ENCODE data around the gene SYNE1. TPM values are rescaled to one million over a fixed set of nuclear protein-coding genes. Genes with fewer than 3 reads are reported as not detected.

The SYNE1 gene
- total and polyA plus RNA-seq, 2 of the 8 experiments (the other 6 are each of a cell fraction or from before 2014, with no cell fraction given): 2.8 to 5.5 TPM

DNA sequence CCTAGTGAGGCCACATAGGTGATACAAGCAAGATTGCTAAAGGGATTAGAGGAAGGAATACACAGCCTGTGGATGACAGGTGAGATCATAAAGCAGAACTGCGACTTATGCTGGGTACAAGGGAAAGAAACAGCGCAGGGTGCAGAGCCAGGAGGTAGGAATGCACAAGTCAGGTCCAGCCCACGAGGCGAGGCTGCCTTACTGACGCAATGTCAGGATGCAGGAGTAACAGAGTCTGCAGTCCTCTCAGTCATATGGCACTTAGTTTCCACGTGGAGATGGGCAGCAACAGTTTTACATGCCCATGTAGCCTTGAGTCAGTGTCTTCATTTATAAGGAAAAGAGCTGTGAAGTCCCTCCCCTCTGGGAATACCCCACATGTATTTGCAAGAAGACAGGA lies 210.9 kb downstream of the SYNE1 start (continued):
- TF ChIP-seq, protein P1, sequence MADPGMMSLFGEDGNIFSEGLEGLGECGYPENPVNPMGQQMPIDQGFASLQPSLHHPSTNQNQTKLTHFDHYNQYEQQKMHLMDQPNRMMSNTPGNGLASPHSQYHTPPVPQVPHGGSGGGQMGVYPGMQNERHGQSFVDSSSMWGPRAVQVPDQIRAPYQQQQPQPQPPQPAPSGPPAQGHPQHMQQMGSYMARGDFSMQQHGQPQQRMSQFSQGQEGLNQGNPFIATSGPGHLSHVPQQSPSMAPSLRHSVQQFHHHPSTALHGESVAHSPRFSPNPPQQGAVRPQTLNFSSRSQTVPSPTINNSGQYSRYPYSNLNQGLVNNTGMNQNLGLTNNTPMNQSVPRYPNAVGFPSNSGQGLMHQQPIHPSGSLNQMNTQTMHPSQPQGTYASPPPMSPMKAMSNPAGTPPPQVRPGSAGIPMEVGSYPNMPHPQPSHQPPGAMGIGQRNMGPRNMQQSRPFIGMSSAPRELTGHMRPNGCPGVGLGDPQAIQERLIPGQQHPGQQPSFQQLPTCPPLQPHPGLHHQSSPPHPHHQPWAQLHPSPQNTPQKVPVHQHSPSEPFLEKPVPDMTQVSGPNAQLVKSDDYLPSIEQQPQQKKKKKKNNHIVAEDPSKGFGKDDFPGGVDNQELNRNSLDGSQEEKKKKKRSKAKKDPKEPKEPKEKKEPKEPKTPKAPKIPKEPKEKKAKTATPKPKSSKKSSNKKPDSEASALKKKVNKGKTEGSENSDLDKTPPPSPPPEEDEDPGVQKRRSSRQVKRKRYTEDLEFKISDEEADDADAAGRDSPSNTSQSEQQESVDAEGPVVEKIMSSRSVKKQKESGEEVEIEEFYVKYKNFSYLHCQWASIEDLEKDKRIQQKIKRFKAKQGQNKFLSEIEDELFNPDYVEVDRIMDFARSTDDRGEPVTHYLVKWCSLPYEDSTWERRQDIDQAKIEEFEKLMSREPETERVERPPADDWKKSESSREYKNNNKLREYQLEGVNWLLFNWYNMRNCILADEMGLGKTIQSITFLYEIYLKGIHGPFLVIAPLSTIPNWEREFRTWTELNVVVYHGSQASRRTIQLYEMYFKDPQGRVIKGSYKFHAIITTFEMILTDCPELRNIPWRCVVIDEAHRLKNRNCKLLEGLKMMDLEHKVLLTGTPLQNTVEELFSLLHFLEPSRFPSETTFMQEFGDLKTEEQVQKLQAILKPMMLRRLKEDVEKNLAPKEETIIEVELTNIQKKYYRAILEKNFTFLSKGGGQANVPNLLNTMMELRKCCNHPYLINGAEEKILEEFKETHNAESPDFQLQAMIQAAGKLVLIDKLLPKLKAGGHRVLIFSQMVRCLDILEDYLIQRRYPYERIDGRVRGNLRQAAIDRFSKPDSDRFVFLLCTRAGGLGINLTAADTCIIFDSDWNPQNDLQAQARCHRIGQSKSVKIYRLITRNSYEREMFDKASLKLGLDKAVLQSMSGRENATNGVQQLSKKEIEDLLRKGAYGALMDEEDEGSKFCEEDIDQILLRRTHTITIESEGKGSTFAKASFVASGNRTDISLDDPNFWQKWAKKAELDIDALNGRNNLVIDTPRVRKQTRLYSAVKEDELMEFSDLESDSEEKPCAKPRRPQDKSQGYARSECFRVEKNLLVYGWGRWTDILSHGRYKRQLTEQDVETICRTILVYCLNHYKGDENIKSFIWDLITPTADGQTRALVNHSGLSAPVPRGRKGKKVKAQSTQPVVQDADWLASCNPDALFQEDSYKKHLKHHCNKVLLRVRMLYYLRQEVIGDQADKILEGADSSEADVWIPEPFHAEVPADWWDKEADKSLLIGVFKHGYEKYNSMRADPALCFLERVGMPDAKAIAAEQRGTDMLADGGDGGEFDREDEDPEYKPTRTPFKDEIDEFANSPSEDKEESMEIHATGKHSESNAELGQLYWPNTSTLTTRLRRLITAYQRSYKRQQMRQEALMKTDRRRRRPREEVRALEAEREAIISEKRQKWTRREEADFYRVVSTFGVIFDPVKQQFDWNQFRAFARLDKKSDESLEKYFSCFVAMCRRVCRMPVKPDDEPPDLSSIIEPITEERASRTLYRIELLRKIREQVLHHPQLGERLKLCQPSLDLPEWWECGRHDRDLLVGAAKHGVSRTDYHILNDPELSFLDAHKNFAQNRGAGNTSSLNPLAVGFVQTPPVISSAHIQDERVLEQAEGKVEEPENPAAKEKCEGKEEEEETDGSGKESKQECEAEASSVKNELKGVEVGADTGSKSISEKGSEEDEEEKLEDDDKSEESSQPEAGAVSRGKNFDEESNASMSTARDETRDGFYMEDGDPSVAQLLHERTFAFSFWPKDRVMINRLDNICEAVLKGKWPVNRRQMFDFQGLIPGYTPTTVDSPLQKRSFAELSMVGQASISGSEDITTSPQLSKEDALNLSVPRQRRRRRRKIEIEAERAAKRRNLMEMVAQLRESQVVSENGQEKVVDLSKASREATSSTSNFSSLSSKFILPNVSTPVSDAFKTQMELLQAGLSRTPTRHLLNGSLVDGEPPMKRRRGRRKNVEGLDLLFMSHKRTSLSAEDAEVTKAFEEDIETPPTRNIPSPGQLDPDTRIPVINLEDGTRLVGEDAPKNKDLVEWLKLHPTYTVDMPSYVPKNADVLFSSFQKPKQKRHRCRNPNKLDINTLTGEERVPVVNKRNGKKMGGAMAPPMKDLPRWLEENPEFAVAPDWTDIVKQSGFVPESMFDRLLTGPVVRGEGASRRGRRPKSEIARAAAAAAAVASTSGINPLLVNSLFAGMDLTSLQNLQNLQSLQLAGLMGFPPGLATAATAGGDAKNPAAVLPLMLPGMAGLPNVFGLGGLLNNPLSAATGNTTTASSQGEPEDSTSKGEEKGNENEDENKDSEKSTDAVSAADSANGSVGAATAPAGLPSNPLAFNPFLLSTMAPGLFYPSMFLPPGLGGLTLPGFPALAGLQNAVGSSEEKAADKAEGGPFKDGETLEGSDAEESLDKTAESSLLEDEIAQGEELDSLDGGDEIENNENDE (IDR thresholded peaks at IDR 0.05; ENCODE audit: insufficient replicate concordance, low read length): no peak
- TF ChIP-seq SAP30 (IDR thresholded peaks at IDR 0.05; ENCODE audit: insufficient read depth, insufficient replicate concordance, low read length) (no peak), SP1 (IDR thresholded peaks at IDR 0.05; ENCODE audit: low read depth, low read length) (no peak), SIN3A (conservative IDR thresholded peaks at IDR 0.05 in 1 of 2, IDR thresholded peaks at IDR 0.05 in 1 of 2; ENCODE audit: low read depth in 1 of 2, low read length in 2 of 2) (no peak), RNF2 (IDR thresholded peaks at IDR 0.05; ENCODE audit: borderline replicate concordance, low read depth, low read length, missing control alignments, poor library complexity, severe bottlenecking) (no peak), KDM4A (IDR thresholded peaks at IDR 0.05; ENCODE audit: low read depth, low read length, severe bottlenecking) (no peak), GTF2F1 (IDR thresholded peaks at IDR 0.05; ENCODE audit: borderline replicate concordance, low read depth, low read length) (no peak), MAFK (IDR thresholded peaks at IDR 0.05; ENCODE audit: low read depth, low read length) (no peak)
- TF ChIP-seq, protein P2, sequence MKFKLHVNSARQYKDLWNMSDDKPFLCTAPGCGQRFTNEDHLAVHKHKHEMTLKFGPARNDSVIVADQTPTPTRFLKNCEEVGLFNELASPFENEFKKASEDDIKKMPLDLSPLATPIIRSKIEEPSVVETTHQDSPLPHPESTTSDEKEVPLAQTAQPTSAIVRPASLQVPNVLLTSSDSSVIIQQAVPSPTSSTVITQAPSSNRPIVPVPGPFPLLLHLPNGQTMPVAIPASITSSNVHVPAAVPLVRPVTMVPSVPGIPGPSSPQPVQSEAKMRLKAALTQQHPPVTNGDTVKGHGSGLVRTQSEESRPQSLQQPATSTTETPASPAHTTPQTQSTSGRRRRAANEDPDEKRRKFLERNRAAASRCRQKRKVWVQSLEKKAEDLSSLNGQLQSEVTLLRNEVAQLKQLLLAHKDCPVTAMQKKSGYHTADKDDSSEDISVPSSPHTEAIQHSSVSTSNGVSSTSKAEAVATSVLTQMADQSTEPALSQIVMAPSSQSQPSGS (IDR thresholded peaks at IDR 0.05; ENCODE audit: low read length): no peak

All from H1 (cell line).